ENCODE results near the gene ZNF778. TPM values are rescaled to one million over a fixed set of nuclear protein-coding genes. Genes with fewer than 3 reads are reported as not detected.

ZNF778 gene
- total RNA-seq, 2 experiments from 2014 or later: 6.6 to 6.8 TPM

DNA sequence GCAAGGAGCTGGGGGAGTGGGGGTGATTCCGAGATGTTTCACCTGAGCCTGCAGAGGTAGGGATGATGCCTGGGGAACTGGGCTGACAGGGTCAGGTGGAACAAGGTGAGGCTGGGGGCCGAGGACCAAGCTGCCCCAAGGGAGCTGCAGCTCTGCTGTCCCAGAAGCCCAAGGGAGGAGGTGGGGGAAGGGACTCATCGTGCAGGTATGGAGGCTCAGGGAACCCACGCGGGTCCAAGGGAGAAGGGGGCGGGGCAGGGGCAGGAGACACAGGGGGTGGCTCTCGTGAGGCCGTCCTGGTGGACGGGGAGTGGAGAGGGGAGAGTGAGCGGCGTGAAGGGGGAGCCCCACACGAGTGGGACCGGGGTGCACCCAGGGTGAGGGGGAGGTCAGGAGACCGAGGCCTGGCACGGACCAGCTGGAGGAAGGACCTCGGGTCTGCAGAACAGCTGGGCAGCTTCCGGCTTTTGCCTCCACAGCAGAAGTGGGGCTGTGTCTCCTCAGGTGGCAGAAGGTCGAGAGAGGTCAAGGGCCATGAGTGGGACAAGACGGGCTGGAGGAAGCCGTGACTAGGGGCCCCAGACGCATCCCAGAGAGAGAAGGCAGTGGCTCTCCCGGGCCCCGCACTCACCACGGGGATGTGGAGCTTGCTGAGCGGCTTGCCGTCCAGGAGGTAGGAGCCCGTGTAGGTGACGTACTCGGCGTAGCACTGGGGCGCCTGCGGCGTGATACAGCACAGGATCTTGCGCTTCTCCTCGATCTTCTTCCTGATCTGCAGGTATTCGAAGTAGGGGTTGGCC lies 61.1 kb downstream of the ZNF778 start:
- H3K27ac Mint-ChIP-seq: no peak overlapping the region
- CTCF ChIA-PET: no interaction called here
- POLR2A ChIA-PET: interaction anchor here (1.4 kb wide), 1 partner anchor 19 kb away, joined by 3 read pairs; no protein-coding TSS in a partner anchor
- no peak overlapping the region for H3K4me3 Mint-ChIP-seq
- DNase-seq: no peak
- H3K27me3 Mint-ChIP-seq: no peaks in the 10 kb centered on the region
- H3K36me3 Mint-ChIP-seq (ENCODE audit: low read depth): peaks cover 40% of the 10 kb centered on the region
- H3K9me3 Mint-ChIP-seq: no peaks in the 10 kb centered on the region
- no peaks in the 10 kb centered on the region for H3K4me1 Mint-ChIP-seq

DNA sequence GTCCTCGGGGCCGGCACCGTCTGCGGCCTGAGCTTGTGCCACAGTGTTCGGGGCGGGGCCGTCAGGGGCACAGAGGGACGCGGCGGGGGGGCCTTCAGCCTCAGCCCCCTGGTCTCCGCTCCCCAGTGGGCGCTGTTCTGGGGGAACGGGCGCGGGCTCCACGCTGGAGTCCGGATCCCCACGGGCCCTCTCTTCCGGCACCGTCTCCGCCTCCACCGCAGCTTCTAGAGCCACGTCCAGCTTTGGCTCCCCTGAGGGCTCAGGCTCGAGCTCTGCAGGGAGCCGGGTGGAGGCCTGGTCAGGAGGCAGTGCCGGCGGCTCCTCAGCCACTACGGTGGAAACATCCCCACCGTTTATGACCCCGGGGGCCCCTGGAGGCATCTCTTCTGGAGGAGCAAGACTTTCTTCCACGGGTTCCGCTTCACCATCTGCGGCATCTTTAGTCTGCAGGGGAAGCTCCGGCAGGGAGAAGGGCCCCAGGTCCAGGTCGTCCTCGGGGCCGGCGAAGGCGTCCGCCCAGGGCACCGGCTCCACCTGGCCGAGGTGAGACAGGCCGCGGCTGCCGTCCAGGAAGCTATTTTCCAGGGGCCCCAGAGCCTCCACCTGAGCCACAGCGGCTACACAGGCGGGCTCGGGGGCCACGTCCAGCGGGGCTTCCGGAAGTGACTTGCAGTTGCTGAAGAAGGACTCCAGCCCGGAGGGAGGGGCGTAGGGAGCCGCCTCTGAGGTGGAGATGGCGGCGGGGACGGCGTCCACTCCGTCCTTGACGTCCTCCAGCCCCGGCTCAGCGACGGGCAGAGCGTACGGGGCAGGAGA lies 62.4 kb downstream of the ZNF778 start:
- CTCF ChIA-PET: no interaction called here

DNA sequence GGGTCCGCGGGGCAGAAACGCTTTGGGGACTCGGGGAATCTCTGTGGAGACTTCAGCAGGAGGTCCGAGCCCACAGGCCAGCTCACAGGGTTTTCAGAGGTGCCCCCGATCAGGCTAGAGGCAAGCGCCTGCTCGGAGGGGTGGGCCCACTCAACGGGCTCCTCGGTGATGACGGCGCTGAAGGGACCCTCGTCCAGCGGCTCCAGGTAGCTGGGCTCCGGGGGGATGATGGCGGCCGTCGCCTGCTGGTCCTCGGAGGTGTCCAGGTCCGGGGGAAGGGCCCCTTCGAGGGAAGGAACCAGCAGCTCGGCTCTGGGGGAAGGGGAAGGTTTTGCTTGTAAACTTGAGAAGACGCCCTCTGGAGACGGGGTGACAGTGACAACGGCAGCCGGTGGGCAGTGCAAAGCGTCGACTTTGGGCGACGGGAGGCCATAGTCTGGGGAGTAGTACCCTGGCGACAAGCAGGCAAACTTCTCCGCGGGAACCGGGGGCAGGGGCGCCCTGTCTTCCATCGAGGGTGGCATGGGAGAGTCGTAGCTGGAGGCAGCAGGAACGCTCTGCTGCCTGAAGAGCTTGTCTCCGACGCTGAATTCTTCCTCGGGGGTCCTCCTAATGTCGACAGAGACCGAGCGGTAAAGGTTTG lies 63.2 kb downstream of the ZNF778 start:
- POLR2A ChIA-PET: no interaction called here
- CTCF ChIA-PET: interaction anchor here (1.0 kb wide), 1 partner anchor 33 kb away, joined by 3 read pairs; no protein-coding TSS in a partner anchor
- no peaks in the 10 kb centered on the region for H3K27me3 Mint-ChIP-seq

More for the DNA sequence above, 62.4 kb downstream of the ZNF778 start:
- H3K36me3 Mint-ChIP-seq (ENCODE audit: low read depth): peaks cover 31% of the 10 kb centered on the region
- H3K4me3 Mint-ChIP-seq: no peak overlapping the region
- no peaks in the 10 kb centered on the region for H3K4me1 Mint-ChIP-seq
- no peak for DNase-seq
- H3K9me3 Mint-ChIP-seq: no peaks in the 10 kb centered on the region
- no peak overlapping the region for H3K27ac Mint-ChIP-seq
- POLR2A ChIA-PET: interaction anchor here (1.4 kb wide), 1 partner anchor 18 kb away, joined by 3 read pairs; no protein-coding TSS in a partner anchor
- H3K27me3 Mint-ChIP-seq: no peaks in the 10 kb centered on the region

DNA sequence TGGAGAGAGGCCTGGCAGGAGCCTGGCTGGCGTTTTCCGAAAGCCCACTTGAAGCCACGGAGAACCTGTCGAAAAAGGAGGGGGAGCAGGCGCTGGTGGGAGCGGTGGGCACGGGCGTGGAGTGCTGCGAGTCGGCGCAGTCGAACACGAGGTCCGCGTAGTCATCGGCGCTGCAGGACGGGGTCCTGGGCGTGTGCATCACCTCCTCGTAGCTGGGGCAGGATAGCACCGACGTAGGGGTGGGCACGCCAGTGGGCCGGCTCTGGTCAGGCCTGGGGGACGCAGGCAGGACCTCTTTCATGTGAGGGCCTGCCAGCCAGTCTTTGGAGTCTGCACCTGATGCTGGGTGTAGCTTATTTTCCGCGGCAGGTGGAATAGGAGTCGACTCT lies 63.7 kb downstream of the ZNF778 start:
- Mint-ChIP-seq H3K4me3 (no peak overlapping the region), H3K27ac (no peak overlapping the region), H3K9me3 (no peaks in the 10 kb centered on the region), H3K27me3 (no peaks in the 10 kb centered on the region), H3K4me1 (no peaks in the 10 kb centered on the region), H3K36me3 (ENCODE audit: low read depth) (peaks cover 25% of the 10 kb centered on the region)
- DNase-seq: no peak
- POLR2A ChIA-PET: no interaction called here
- CTCF ChIA-PET: interaction anchor here (1.0 kb wide), 1 partner anchor 33 kb away, joined by 3 read pairs; no protein-coding TSS in a partner anchor

More for the DNA sequence above, 63.2 kb downstream of the ZNF778 start:
- no peaks in the 10 kb centered on the region for H3K4me1 Mint-ChIP-seq
- no peaks in the 10 kb centered on the region for H3K9me3 Mint-ChIP-seq
- peaks cover 28% of the 10 kb centered on the region for H3K36me3 Mint-ChIP-seq (ENCODE audit: low read depth)
- H3K4me3 Mint-ChIP-seq: no peak overlapping the region
- no peak overlapping the region for H3K27ac Mint-ChIP-seq
- no peak for DNase-seq

GRCh38 chr16:89281829-89282228 lies 64.3 kb downstream of the ZNF778 start:
- Mint-ChIP-seq H3K4me3 (no peak overlapping the region), H3K36me3 (ENCODE audit: low read depth) (peaks cover 28% of the 10 kb centered on the region), H3K9me3 (no peaks in the 10 kb centered on the region), H3K4me1 (no peaks in the 10 kb centered on the region), H3K27ac (no peak overlapping the region), H3K27me3 (no peaks in the 10 kb centered on the region)
- no peak for DNase-seq
- POLR2A ChIA-PET: no interaction called here
- CTCF ChIA-PET: interaction anchor here (1.0 kb wide), 1 partner anchor 32 kb away, joined by 3 read pairs; no protein-coding TSS in a partner anchor

DNA sequence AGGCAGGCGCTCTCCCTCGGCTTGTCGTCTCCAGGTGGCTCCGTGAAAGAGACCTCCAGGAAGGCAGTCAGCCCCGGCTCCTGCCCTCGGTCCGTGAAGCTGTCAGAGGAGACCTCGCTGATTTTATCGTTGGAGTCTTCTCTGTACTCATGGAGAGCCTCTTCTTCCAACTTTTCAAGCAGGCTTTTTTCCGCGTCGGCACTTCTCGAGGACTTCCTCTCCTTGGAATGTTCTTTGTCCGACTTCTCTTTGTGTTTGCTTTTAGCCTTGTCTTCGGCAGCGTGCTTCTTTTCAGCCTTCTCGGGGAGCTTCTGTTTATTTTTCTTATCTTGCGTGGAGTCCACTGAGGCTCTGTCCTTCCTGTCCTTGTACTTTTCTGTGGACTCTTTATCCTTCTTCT lies 65.0 kb downstream of the ZNF778 start:
- no peak for DNase-seq
- H3K4me1 Mint-ChIP-seq: no peaks in the 10 kb centered on the region
- no peaks in the 10 kb centered on the region for H3K27me3 Mint-ChIP-seq
- H3K36me3 Mint-ChIP-seq (ENCODE audit: low read depth): peaks cover 26% of the 10 kb centered on the region
- H3K4me3 Mint-ChIP-seq: no peak overlapping the region
- POLR2A ChIA-PET: no interaction called here
- H3K27ac Mint-ChIP-seq: no peak overlapping the region
- no peaks in the 10 kb centered on the region for H3K9me3 Mint-ChIP-seq
- CTCF ChIA-PET: no interaction called here

DNA sequence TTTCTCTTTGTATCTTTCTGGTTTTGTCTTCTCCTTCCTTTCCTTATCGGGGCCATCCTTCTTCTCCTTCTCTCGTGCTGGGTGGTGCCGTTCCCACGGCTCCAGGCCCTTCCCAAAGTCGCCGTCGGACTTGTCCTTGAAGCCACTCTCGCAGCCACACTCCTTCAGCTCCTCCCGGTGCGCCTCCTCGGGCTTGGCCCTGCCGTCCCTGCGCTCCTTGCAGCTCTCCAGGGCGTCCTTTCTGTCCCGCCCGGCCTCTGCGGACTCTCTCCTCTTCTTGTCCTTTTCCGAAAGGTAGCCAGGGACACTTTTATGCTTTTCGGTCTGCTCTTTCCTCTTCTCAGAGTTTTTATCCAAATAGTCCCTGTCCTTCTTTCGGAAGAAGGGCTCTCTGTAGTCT lies 65.9 kb downstream of the ZNF778 start:
- no peak overlapping the region for H3K27ac Mint-ChIP-seq
- H3K36me3 Mint-ChIP-seq (ENCODE audit: low read depth): peaks cover 29% of the 10 kb centered on the region
- no peak for DNase-seq
- CTCF ChIA-PET: no interaction called here
- POLR2A ChIA-PET: no interaction called here
- H3K9me3 Mint-ChIP-seq: no peaks in the 10 kb centered on the region
- no peak overlapping the region for H3K4me3 Mint-ChIP-seq
- H3K27me3 Mint-ChIP-seq: no peaks in the 10 kb centered on the region
- H3K4me1 Mint-ChIP-seq: no peaks in the 10 kb centered on the region

GRCh38 chr16:89285381-89285780 lies 67.9 kb downstream of the ZNF778 start:
- CTCF ChIA-PET: no interaction called here
- H3K4me3 Mint-ChIP-seq: no peak overlapping the region
- H3K27ac Mint-ChIP-seq: no peak overlapping the region
- peaks cover 2% of the 10 kb centered on the region for H3K4me1 Mint-ChIP-seq
- POLR2A ChIA-PET: no interaction called here
- peaks cover 34% of the 10 kb centered on the region for H3K36me3 Mint-ChIP-seq (ENCODE audit: low read depth)
- H3K9me3 Mint-ChIP-seq: no peaks in the 10 kb centered on the region
- DNase-seq: no peak
- H3K27me3 Mint-ChIP-seq: no peaks in the 10 kb centered on the region

DNA sequence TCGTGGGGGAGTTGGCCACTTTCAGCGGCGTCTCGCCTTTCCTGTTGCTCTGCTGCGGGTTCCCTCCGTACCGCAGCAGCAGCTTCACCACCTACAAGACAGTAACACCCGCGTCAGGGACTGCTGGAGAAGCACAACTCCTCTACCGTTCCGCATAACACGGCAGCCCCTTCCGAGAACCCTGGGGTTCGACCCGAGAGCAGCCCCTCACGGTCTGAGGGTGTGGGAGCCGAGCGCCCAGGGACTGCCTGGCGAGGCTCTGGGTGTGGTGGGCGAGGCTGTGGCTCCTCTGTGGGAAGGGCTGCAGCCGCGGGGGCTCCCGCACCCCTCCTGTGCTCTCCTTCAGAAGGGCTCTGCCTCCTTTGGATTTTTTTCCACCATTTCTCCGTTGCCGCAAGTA lies 68.6 kb downstream of the ZNF778 start:
- no peak overlapping the region for H3K27ac Mint-ChIP-seq
- CTCF ChIA-PET: interaction anchor here (0.6 kb wide), 1 partner anchor 189 kb away, joined by 3 read pairs; no protein-coding TSS in a partner anchor
- DNase-seq: no peak

More for the DNA sequence above, 68.6 kb downstream of the ZNF778 start:
- POLR2A ChIA-PET: no interaction called here
- Mint-ChIP-seq H3K27me3 (no peaks in the 10 kb centered on the region), H3K36me3 (ENCODE audit: low read depth) (peaks cover 31% of the 10 kb centered on the region), H3K4me3 (no peak overlapping the region), H3K9me3 (no peaks in the 10 kb centered on the region), H3K4me1 (peaks cover 2% of the 10 kb centered on the region)

Other genes with a start within 250 kb of the ZNF778 start
- not detected for gene CBFA2T3, start 240.5 kb upstream of the ZNF778 start, total RNA-seq
- gene ACSF3, start 123.9 kb upstream of the ZNF778 start, total RNA-seq: 10 to 100 TPM; 44.4 to 45.3 TPM
- not detected for gene CDH15, start 46.0 kb upstream of the ZNF778 start, total RNA-seq
- under 1 TPM; 0.23 to 0.53 TPM for gene SLC22A31, start 17.2 kb upstream of the ZNF778 start, total RNA-seq